Ramos (cell line): Measurements from ENCODE around the gene TMEM184A.

Source experiments
- in situ Hi-C: fragments of 300-500 bp; cut with MboI; formaldehyde crosslinking; loops from one replicate; pipeline ENCODE4 v1.14.3; 2022; ENCODE audit warnings: low sequenced_read_pairs; ENCODE audit not compliant: unreplicated experiment

Gene TMEM184A

GRCh38 chr7:1496531-1497292, 59.3 kb downstream of the TMEM184A start:
- in situ Hi-C loops, result loop anchor here (10.0 kb wide), 1 partner anchor 48 kb away; no protein-coding TSS in a partner anchor

GRCh38 chr7:1495564-1496242, 60.3 kb downstream of the TMEM184A start:
- in situ Hi-C loops, result loop anchor here (10.0 kb wide), 1 partner anchor 49 kb away; no protein-coding TSS in a partner anchor

DNA sequence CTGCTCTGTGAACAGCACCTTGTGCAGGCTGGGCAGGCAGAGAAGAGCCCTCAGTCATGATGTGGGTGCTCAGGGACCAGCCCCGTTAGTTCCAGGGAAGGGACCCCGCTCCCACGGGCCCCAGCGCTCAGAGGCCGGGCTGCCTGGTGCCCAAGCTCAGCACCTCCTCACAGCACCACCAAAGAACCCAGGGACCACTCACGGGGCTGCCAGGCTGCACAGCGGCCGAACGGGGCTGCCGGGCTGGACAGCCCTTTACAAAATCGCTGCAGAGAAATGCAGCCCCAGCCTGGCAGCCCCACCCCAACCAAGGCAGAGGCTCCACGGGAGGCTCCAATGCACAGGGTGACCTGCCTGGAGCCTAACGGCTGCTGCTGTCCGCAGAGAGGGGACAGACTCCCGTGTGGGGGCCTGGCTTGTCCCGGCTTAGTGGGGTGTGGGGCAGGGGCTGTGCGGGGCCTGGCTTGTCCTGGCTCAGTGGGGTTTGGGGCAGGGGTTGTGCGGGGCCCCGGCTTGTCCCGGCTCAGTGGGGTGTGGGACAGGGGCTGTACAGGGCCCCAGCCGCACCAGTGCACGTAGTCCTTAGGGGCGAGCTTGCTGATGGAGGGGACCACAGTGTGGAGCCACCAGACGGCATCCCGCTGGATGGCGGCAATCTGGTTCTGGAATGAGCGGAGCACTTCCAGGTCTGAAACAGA, 61.0 kb downstream of the TMEM184A start:
- in situ Hi-C loops, result loop anchor here (10.0 kb wide), 1 partner anchor 50 kb away; no protein-coding TSS in a partner anchor

DNA sequence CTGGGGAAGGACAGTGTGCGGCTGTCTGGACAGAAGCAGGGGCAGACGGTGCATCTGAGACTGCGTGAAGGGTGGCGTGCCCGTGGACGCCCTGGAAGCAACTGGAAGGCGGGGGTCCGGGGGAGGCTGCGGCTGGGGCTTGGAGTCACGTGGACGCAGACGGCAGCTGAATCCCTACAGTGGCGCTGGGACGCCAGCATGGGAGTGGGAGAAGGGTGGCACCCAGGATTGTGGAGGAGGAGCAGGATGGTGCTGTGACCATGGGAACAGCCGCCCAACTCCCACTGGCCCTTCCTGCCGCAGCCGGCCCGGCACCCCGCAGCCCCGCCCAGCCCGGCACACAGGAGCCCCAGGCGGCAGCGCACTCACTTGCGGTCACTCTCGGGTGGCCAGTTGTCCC, 61.6 kb downstream of the TMEM184A start:
- in situ Hi-C loops, result loop anchor here (10.0 kb wide), 1 partner anchor 50 kb away; no protein-coding TSS in a partner anchor

GRCh38 chr7:1493571-1493970, 62.4 kb downstream of the TMEM184A start:
- in situ Hi-C loops, result loop anchor here (10.0 kb wide), 1 partner anchor 51 kb away; no protein-coding TSS in a partner anchor

DNA sequence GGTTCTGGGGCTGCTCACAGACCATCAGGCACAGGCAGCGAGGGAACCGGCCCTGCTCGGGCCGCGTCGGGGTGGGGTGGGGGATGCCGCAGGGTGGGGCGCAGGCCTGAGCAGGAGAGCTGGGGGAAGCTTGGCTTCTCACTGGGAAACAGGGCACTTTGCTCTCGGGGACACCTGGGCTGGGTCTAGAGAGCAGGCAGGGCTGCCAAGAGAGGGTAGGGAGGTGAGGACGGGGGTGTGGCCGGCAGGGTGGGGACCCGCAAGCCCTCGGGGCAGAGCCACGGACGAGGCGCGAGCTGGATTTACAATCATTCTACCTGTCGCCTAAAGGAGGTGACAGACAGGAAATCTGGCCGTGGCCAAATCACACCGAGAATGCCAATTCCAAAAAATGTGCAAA, 62.9 kb downstream of the TMEM184A start:
- in situ Hi-C loops, result loop anchor here (10.0 kb wide), 1 partner anchor 52 kb away; no protein-coding TSS in a partner anchor

DNA sequence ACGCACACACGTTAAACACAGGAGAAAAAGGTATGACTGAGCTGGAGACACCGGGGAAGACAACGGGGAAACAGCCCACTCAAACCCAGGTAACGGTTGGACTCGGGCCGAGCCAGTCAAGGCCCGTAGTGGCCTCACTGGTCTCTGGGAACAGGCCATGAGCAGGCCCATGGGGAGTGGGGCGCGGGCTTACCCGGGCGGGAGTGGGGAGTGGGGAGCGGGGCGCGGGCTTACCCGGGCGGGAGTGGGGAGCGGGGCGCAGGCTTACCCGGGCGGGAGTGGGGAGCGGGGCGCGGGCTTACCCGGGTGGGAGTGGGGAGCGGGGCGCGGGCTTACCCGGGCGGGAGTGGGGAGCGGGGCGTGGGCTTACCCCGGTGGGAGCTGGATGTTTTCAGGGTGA, 63.4 kb downstream of the TMEM184A start:
- in situ Hi-C loops, result loop anchor here (10.0 kb wide), 1 partner anchor 52 kb away; no protein-coding TSS in a partner anchor
